Thoracic aorta (tissue), 2 donors: ENCODE results near the gene AQP1. TPM values are rescaled to one million over a fixed set of nuclear protein-coding genes. Genes with fewer than 3 reads are reported as not detected.

ENCODE experiments used
- ATAC-seq: fragments of 150-250 bp; one replicate; pipeline ENCODE4 v1.8.0; 2017; ENCODE audit warnings: low read depth; ENCODE audit not compliant: insufficient number of reproducible peaks, low FRiP score
- DNase-seq: peaks from one replicate; pipeline ENCODE4 v3.0.0-alpha.2; 2020; ENCODE audit warnings: low spot score
- H3K27ac ChIP-seq, 2 donors: fragments of 200-600 bp; sonication (generic); 1 replicate in 1 of 2; 2 replicates in 1 of 2; pipeline ENCODE4 v1.5.1; 2016; ENCODE audit warnings: mild to moderate bottlenecking in 2 of 2, moderate library complexity in 2 of 2
- H3K27me3 ChIP-seq: fragments of 200-600 bp; sonication (generic); replicated peaks from 2 replicates; pipeline ENCODE4 v1.6.0; 2016; ENCODE audit warnings: mild to moderate bottlenecking; ENCODE audit not compliant: insufficient read depth
- H3K36me3 ChIP-seq: fragments of 200-600 bp; sonication (generic); one replicate; pipeline ENCODE4 v1.5.1; 2016
- H3K4me1 ChIP-seq, 2 donors: fragments of 200-600 bp; sonication (generic); 1 replicate in 1 of 2; 2 replicates in 1 of 2; pipeline versions ENCODE4 v1.5.1 to v1.6.0; 2016; ENCODE audit warnings: low read depth in 2 of 2, mild to moderate bottlenecking in 1 of 2; ENCODE audit not compliant: control insufficient read depth in 1 of 2
- H3K4me3 ChIP-seq: fragments of 200-600 bp; sonication (generic); 2 replicates; pipeline ENCODE4 v1.5.1; 2016; ENCODE audit warnings: mild to moderate bottlenecking
- H3K9me3 ChIP-seq: fragments of 200-600 bp; sonication (generic); 2 replicates; pipeline ENCODE4 v1.5.1; 2016
- CTCF ChIP-seq: fragments of 200-600 bp; sonication (generic); IDR thresholded peaks from one replicate; pipeline ENCODE4 v1.5.1; 2019; ENCODE audit warnings: antibody characterized with exemption
- total RNA-seq, 2 donors: library from RNA; depleted of rRNA; stranded (reverse); fragments of >200 nt; gene quantifications; one replicate each; pipeline versions ENCODE4 v1.1.0 to v1.2.3, GENCODE V29; 2016

Gene AQP1
- total RNA-seq, 2 donors from 2014 or later: 1,262 to 1,768 TPM

GRCh38 chr7:30871655-30872054, 40.0 kb upstream of the AQP1 start:
- H3K4me3 ChIP-seq: no peak overlapping the region
- peaks cover 0 to 17% of the 10 kb centered on the region in 2 donors for H3K4me1 ChIP-seq
- no peak overlapping the region for H3K27ac ChIP-seq
- no peak for TF ChIP-seq CTCF
- H3K9me3 ChIP-seq: no peaks in the 10 kb centered on the region
- no peak for DNase-seq
- H3K27me3 ChIP-seq: no peaks in the 10 kb centered on the region
- no peak for ATAC-seq
- H3K36me3 ChIP-seq: peaks cover 36% of the 10 kb centered on the region

- no peak overlapping the region for H3K27ac ChIP-seq
- no peak for TF ChIP-seq CTCF
- no peak for ATAC-seq
- H3K4me3 ChIP-seq: no peak overlapping the region
- peaks cover 36% of the 10 kb centered on the region for H3K36me3 ChIP-seq
- H3K27me3 ChIP-seq: no peaks in the 10 kb centered on the region
- no peak for DNase-seq
- no peaks in the 10 kb centered on the region for H3K9me3 ChIP-seq
- peaks cover 0 to 13% of the 10 kb centered on the region in 2 donors for H3K4me1 ChIP-seq
These were observed 38.4 kb upstream of the AQP1 start for GRCh38 chr7:30873207-30873606.

- Histone ChIP-seq H3K27ac (no peak overlapping the region), H3K4me1 (peaks cover 0 to 13% of the 10 kb centered on the region in 2 donors), H3K9me3 (no peaks in the 10 kb centered on the region), H3K4me3 (no peak overlapping the region), H3K36me3 (peaks cover 36% of the 10 kb centered on the region), H3K27me3 (no peaks in the 10 kb centered on the region)
- ATAC-seq: no peak
- no peak for TF ChIP-seq CTCF
- no peak for DNase-seq
These were observed 38.0 kb upstream of the AQP1 start for GRCh38 chr7:30873656-30874055.

GRCh38 chr7:30874656-30875302, 36.9 kb upstream of the AQP1 start:
- Histone ChIP-seq H3K4me3 (no peak overlapping the region), H3K9me3 (no peaks in the 10 kb centered on the region), H3K27me3 (no peaks in the 10 kb centered on the region), H3K4me1 (peaks cover 0 to 14% of the 10 kb centered on the region in 2 donors), H3K36me3 (peaks cover 36% of the 10 kb centered on the region), H3K27ac (no peak overlapping the region)
- ATAC-seq (no peak), DNase-seq (no peak)
- no peak for TF ChIP-seq CTCF

- TF ChIP-seq CTCF: no peak
- H3K27me3 ChIP-seq: no peaks in the 10 kb centered on the region
- ATAC-seq: no peak
- H3K4me3 ChIP-seq: no peak overlapping the region
- H3K27ac ChIP-seq: no peak overlapping the region
- peaks cover 0 to 14% of the 10 kb centered on the region in 2 donors for H3K4me1 ChIP-seq
- no peak for DNase-seq
- peaks cover 35% of the 10 kb centered on the region for H3K36me3 ChIP-seq
- no peaks in the 10 kb centered on the region for H3K9me3 ChIP-seq
These were observed 34.5 kb upstream of the AQP1 start for GRCh38 chr7:30877015-30877769.
